IPS-NIHi11 (cell line): ENCODE measurements around the gene RC3H2.

ENCODE experiments used
- DNase-seq: peaks from one replicate; pipeline ENCODE4 v3.0.0; 2012; ENCODE audit warnings: mixed read lengths, low spot score

RC3H2 gene

DNA sequence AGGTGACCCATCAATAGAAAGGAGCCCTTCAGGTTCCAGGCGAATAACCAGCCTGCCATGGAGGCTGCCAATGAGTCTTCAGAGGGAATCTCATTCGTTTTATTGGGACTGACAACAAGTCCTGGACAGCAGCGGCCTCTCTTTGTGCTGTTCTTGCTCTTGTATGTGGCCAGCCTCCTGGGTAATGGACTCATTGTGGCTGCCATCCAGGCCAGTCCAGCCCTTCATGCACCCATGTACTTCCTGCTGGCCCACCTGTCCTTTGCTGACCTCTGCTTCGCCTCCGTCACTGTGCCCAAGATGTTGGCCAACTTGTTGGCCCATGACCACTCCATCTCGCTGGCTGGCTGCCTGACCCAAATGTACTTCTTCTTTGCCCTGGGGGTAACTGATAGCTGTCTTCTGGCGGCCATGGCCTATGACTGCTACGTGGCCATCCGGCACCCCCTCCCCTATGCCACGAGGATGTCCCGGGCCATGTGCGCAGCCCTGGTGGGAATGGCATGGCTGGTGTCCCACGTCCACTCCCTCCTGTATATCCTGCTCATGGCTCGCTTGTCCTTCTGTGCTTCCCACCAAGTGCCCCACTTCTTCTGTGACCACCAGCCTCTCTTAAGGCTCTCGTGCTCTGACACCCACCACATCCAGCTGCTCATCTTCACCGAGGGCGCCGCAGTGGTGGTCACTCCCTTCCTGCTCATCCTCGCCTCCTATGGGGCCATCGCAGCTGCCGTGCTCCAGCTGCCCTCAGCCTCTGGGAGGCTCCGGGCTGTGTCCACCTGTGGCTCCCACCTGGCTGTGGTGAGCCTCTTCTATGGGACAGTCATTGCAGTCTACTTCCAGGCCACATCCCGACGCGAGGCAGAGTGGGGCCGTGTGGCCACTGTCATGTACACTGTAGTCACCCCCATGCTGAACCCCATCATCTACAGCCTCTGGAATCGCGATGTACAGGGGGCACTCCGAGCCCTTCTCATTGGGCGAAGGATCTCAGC lies 104.8 kb downstream of the RC3H2 start, which contains the start of gene OR1K1:
Gene OR1K1, plus strand, starts transcription at position 58 of the 995 bp plus-strand sequence. Its CDS starts 0 bp downstream, at position 58.
- DNase-seq, result no peak

DNA sequence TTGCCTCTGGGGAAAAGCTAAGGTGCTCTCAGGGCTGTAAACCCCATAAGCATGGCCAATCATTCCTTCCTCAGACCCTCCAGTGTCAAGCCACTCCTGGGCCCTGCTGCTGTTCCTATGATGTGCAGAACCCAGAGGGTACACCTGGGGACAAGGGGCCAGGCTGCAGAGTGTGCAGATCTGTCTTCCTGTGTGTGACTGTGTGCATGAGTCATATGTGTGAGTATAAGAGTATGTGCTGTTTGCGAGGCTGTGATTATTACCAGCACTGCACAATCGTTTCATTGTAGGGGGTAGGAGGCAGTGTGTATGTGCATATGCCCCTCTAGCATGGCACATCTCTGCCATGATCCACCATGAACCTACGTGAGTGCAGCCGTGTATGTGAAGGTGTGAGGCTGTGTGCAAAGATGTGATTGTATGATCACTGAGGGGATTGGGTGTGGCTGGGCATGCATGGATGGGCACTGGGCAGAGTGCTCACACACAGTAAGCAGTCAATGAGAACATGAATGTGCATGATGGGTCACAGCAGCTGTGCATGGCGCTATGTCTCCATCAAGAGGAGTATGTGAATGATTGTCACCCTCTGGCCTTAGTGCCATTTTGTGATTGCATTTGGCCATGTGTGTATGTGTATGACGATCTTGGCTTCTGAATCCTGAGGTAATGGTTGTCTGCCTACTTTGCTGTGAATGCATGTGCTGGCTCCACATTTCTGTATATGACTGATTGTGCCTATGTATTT lies 107.7 kb downstream of the RC3H2 start:
- no peak for DNase-seq
